Measurements from ENCODE around the gene PRKD2. TPM values are rescaled to one million over a fixed set of nuclear protein-coding genes. Genes with fewer than 3 reads are reported as not detected.

The PRKD2 gene
- total and polyA plus RNA-seq, 4 donors = 7.3 to 14.4 (median 9.3) TPM

GRCh38 chr19:46637224-46637623 is 79.7 kb downstream of the PRKD2 start (continued):
- TF ChIP-seq REST (IDR thresholded peaks at IDR 0.05) (no peak), ATF3 (IDR thresholded peaks at IDR 0.05) (no peak), JUND (IDR thresholded peaks at IDR 0.05) (no peak), RAD21 (IDR thresholded peaks at IDR 0.05) (no peak), TAF1 (conservative IDR thresholded peaks at IDR 0.05) (no peak), YY1 (IDR thresholded peaks at IDR 0.05) (no peak), FOXA2 (IDR thresholded peaks at IDR 0.05) (no peak), EGR1 (IDR thresholded peaks at IDR 0.05; ENCODE audit: low read depth in 2 of 2) (no peak), GABPA (IDR thresholded peaks at IDR 0.05 in 1 of 2, conservative IDR thresholded peaks at IDR 0.05 in 1 of 2) (no peak)

DNA sequence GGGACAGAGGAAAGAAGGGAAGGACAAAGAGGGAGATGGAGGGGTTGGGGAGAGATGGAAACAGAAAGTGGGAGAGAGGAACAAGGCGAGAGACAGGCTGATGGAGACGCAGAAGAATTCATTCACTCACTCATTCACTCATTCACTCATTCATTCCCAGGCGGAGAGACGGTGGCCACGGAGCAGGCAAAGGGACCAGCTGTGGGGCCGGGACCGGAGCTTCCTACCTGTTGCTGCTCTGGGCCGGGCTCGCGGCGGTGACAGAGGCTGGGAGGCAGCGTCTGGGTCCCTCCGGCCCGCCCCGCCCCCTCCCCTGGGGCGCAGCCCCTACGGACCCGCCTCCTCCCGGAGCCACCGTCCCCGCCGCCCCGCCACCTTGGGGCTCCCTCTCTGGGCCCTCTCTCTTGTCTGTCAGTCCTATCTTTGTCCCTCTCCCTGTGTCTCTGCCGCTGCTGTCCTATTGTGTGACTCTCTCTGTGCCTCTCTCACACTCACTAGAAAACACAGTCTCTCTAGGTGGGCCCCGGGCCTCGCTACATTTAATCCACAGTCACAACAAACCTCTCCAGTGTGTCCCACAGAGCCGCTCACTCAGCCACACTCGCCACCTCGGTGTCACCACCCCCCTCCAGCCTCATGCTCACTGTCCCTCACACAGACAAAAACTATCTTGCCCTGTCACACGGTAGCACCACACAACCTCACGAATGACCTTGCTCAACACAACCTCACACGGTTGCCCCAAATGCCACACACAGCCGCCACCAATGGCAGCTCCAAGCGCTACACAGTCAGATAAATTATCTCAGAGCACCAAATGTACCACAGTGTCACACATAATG is 80.8 kb downstream of the PRKD2 start, which contains the start of gene GNG8:
Gene GNG8 (minus strand): TSS at position 283 of the 842 bp plus-strand sequence. CDS start 1,520 bp downstream, outside the sequence.
- no peaks in the 10 kb centered on the region for H3K9me3 ChIP-seq (ENCODE audit: control insufficient read depth in 4 of 4, low read length in 3 of 4)
- no peak for DNase-seq (ENCODE audit: low spot score)
- no peak within 1 kb of the TSS for H3K4me3 ChIP-seq (ENCODE audit: low read depth in 1 of 3, low read length in 3 of 3)
- TF ChIP-seq FOXA2 (IDR thresholded peaks at IDR 0.05) (no peak), EGR1 (IDR thresholded peaks at IDR 0.05; ENCODE audit: low read depth in 2 of 2) (no peak), CTCF (IDR thresholded peaks at IDR 0.05; ENCODE audit: low read depth, low read length, missing input control) (no peak), YY1 (IDR thresholded peaks at IDR 0.05) (no peak), JUND (IDR thresholded peaks at IDR 0.05) (no peak), REST (IDR thresholded peaks at IDR 0.05) (no peak), ATF3 (IDR thresholded peaks at IDR 0.05) (no peak), GABPA (IDR thresholded peaks at IDR 0.05 in 1 of 2, conservative IDR thresholded peaks at IDR 0.05 in 1 of 2) (no peak), HNF4A (conservative IDR thresholded peaks at IDR 0.05) (no peak), NR2F2 (IDR thresholded peaks at IDR 0.05) (no peak)
- H3K36me3 ChIP-seq (ENCODE audit: control insufficient read depth in 4 of 4, insufficient read depth in 3 of 4, low read depth in 1 of 4, low read length in 3 of 4) = no peaks in the 10 kb centered on the region
- no peak within 1 kb of the TSS for H3K9ac ChIP-seq (ENCODE audit: low read depth in 1 of 2, low read length in 2 of 2)
- H3K27me3 ChIP-seq (ENCODE audit: control insufficient read depth in 4 of 4, insufficient read depth in 4 of 4, low read length in 3 of 4) = peaks cover 0 to 19% (median 3%) of the 10 kb centered on the region in 4 donors
- WGBS = 18% methylated on average over 34 of the region's 34 CpGs
- H3K27ac ChIP-seq (ENCODE audit: low read depth in 1 of 2, low read length in 2 of 2) = no peak within 1 kb of the TSS
- H3K4me1 ChIP-seq (ENCODE audit: control insufficient read depth in 4 of 4, insufficient read depth in 4 of 4, low read length in 3 of 4) = peaks cover 4 to 22% (median 18%) of the 10 kb centered on the region in 4 donors

All from liver (tissue), 9 donors.